ENCODE measurements around the gene RPL22. TPM values are rescaled to one million over a fixed set of nuclear protein-coding genes. Genes with fewer than 3 reads are reported as not detected.

The RPL22 gene
- polyA plus RNA-seq, 3 donors = 624 to 731 (median 653) TPM

DNA sequence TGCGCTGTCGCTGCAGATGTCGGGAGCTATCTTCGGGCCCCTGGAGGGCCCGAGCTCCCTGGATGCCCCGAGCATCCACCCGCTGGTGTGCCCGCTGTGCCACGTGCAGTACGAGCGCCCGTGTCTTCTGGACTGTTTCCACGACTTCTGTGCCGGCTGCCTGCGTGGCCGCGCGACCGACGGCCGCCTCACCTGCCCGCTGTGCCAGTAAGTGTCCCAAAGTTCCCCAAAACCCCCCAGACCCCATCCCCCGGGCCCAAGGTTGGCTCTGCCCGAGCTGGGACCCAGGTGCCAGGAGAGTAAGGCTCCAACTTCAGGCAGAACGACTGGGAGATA is 7.1 kb upstream of the RPL22 start:
- no peak for DNase-seq (ENCODE audit: low read depth in 3 of 3, low spot score in 2 of 3)

DNA sequence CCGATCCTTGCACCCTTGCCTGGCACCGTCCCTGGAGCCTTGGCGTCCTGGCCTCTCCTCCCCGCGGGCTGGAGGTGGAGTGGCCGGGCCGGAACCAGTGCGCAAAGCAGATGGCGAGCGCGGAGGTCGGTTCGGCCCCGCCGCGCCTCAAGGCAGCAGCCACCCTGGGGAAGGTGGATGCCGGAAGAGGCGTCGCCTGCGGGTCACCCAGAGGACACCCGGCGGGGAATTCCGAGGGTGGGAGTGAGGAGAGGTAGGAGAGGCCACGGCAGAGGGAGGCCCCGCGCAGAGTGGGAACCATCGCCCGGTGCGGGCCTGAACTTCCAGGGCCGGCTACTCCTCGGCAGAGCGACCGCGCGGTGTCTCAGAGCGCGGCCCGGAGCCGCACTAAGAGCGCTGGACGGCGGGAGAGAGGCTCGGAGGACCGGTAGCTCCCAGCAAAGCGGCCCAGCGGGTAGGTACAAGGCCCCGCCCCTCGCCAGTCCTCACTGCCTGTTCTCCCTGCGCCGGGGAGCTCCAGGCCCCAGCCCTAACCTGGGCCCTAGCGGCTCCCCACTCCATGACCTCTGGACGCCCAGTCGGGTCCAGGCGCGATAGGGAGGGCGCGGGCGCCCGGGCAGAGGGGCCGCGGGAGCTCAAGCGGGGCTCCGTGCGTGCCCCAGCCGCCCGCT is 6.6 kb upstream of the RPL22 start, which contains the start of gene RNF207:
Gene RNF207 (plus strand): TSS at position 271 of the 671 bp plus-strand sequence. CDS start 417 bp downstream, outside the sequence.
- no peak for DNase-seq (ENCODE audit: low read depth in 3 of 3, low spot score in 2 of 3)

- no peak for DNase-seq (ENCODE audit: low read depth in 3 of 3, low spot score in 2 of 3)
These were observed 2.9 kb upstream of the RPL22 start for GRCh38 chr1:6202256-6202655.

DNA sequence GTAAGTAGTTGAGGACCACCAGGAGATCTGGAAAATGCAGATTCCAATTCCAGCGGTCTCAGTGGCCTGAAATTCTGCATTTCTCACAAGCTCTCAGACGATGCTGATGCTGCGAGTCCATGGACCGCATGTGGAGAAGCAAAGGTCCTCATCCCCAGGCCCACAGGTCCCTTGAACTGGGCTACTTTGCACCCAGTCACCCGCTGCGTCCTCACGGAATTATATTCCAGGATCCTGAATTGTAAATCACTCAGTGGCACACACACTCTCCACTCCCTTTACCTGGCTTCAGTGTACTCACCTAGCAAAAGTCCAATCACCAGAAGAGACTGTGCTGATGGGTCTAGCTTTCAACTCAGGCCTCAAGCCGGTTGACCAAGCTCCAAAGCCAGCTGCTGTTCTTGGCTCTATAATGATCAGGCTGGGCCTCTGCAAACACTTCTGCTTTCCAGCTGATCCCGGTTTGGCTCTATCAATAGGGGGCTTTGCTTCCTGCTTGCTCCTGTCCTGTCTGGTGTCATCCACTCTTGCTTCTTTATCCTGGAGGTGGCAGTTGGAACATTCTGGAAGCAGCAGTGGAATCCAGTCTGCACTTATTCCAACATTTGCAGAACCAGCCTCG is 904 bp upstream of the RPL22 start:
- no peak for DNase-seq (ENCODE audit: low read depth in 3 of 3, low spot score in 2 of 3)

GRCh38 chr1:6198646-6199297 is 623 bp downstream of the RPL22 start:
- no peak for DNase-seq (ENCODE audit: low read depth in 3 of 3, low spot score in 2 of 3)

DNA sequence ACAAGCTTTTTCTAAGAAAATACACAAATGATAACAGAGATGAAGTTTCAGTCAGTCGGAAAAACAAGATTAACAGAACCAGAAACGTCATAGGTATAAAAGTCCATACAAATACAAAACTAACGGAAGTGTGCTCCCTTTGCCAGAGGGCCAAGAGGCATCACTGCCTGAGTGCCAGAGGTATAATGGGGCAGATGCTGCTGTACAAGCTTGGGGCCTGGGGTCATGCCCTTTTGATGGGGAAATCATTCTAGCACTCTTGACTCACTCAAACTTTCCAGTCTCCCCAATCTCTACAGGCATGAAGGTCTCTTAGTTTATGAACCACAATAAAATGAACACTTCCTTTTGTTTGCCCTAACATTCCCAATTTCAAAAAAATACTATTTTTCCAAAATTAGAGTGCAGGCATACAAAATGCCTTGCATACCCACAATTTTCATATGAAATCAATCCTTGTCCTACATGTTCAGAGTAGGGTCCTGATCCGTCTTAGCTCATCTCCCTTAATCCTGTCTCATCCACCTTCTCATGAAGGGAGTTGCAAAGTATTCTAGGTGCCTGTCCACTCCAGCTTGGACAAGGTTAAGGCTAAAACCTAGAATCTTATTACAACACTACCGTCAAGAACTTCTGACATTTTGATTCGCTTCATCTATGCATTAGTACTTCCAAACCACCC is 1.5 kb downstream of the RPL22 start:
- DNase-seq (ENCODE audit: low read depth in 3 of 3, low spot score in 2 of 3) = no peak

GRCh38 chr1:6191968-6192367 is 7.4 kb downstream of the RPL22 start:
- no peak for DNase-seq (ENCODE audit: low read depth in 3 of 3, low spot score in 2 of 3)

DNA sequence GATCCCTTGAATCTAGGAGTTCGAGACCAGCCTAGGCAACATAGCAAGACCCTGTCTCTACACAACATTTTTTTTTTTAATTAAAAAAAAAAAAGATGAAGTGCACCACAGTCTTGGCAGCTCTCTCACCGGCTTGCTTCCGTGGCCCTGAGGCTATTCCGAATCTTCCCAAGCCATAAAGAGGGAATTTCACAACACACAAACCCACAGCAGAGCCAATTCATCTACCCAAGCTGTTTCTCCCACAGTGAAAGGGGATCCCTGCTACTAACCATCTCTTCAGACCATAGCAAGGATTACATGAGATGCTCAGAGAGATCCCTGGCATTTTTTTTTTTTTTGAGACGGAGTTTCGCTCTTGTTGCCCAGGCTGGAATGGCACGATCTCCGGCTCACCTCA is 10.9 kb downstream of the RPL22 start:
- no peak for DNase-seq (ENCODE audit: low read depth in 3 of 3, low spot score in 2 of 3)

DNA sequence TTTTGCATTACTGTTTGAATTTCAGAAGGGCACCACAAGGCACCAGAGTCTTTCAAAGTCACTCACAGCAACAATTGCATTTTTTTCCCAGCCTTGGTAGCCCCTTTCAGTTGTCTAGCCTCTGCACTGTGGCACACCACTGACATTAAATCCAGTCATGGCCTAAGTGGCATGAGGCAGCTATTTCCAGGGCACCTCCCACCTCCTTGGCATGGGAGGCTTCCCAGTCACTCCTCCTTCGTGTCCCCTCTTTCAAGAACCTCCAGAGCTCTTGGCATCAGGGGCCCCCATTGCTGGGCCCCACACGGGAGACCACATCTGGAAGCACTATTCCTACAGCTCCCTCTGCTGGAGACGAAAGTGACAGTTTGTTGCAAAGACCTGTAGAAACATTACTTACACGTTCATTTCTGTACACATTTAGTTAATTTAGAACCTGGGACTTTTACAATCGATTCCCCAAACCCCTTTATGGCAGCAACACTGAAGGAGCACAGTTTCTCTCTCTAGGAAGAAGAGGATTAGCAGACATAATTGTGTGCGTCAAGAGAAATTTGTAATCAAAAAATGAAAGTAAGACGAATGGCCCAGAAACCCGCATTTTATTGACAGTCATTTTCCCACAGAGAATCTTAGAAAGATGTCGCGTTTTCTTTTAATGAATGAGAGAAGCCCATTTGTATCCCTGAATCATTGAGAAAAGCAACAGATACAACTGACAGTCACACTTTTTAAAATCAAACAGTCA is 13.6 kb downstream of the RPL22 start:
- DNase-seq (ENCODE audit: low read depth in 3 of 3, low spot score in 2 of 3) = no peak

DNA sequence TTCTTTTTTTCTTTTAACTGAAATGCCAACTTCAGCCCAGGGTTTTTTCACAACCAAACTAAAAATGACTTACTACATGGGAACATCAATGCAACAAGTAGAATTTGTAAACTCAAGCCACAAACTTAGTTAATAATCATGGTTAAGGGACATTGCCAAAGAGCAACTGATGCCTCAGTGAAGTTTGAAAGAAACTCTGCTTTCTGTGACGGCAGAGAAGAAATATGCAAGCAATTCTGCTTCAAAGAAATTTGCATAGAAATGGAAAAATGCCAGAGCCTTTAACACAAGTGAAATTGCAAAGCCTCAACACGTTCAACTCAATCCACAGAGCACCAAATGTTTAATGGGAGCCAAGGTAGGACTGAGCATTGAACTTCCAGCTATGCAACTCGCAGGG is 14.2 kb downstream of the RPL22 start:
- no peak for DNase-seq (ENCODE audit: low read depth in 3 of 3, low spot score in 2 of 3)

DNA sequence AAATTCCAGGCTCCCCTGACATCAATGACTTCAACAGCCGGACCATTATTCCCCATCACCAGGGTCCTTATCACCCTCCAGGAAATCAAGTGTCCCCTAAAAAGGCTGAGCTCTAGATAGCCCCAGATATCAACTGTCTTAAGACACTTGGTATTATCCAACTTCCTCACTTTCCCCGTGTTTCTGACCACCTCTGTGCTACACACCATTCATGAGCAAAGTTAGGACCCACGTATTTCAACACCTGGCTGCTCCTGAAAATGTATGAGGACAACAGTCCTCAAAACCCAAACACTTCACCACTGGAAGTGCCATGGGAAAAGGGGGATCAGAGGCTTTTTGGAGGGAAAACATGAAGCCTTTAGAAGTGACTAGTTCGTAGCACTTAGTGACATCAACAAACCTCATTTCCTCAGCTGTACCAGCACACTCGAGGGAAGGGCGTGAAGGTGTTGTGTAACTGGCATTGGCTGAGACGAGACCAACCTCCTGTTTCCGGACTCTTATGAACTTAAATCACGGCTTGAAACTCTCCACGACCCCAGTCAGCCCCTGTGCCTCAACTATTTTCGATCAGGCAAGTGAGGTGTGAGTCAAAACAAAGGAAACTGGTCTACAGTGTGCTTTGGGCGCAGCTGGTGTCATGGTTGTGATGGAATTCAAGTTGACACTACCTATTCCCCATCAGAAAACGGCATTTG is 15.2 kb downstream of the RPL22 start:
- DNase-seq (ENCODE audit: low read depth in 3 of 3, low spot score in 2 of 3) = no peak

- DNase-seq (ENCODE audit: low read depth in 3 of 3, low spot score in 2 of 3) = no peak
These were observed 15.8 kb downstream of the RPL22 start for GRCh38 chr1:6183520-6183989.

DNA sequence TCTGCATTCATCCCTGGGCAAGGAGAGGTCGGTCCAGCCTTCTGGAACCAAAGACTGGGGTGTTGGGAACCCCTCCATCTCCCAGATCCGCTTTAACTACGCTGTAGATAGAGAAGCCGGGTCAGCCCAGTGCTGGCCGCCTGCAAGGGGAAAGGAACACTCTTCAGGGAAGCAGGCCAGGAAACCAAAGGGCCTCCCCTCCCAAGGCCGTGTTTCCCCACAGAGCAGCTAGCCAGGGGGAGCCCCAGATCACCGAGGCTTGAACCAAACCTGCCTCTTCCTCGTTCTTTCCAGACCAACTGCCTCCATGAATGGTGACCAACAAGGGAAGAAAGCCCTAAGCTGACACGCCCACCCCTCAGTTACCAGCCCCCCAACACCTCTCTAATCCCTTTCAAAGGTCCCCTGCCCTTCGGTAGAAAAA is 18.0 kb downstream of the RPL22 start:
- no peak for DNase-seq (ENCODE audit: low read depth in 3 of 3, low spot score in 2 of 3)

DNA sequence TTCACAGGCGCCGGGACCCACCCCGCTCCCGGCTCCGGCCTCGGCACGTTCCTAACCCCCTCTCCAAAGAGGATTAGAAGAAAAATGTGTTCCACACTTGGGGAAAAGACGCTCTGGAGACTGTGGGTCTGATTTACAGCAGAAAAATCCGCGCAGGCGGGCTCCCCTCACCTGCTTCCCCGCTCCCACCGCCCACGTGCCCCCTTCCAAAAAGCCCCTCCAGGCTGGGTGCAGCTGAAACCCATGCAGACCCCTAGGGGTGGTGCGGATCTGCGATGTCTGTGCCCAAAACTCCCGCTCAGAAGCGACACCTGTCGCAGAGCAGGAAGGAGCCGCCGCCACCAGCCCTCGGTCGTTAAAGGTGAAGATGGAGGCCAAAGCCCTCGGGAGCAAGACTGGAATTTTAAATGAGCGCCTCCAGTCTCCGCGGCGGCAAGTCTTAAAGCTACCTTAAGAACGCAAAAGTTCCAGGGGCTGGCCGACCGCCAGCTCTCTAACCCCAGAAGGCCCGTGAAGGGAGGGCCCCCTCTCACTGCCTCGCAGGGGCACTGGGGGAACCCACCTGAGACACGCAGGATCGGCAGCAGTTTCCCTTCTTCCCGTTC is 18.6 kb downstream of the RPL22 start:
- DNase-seq (ENCODE audit: low read depth in 3 of 3, low spot score in 2 of 3) = no peak

DNA sequence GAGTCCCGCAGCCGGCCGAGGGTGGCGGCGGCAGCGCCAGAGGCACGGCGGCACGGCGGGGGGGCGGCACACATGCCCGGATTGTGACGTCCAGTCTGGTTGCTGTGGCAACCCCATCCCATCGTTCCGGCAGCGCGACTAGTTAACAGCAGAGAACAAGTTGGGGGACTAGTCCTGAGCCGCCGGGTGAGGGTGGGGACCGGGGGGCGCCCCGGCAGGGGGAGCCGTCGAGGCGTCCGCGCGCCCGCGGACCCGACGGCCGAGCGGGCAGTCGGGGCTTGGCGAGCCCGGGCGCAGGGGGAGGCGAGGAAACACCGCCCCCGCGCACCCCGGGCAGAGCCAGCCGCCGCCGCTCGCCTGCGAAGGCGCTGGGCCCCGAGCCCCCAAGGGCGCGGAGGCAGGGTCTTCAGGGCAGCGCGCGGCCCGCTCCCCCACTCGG is 19.1 kb downstream of the RPL22 start, which contains the start of gene CHD5:
Gene CHD5 (minus strand): TSS at position 54 of the 439 bp plus-strand sequence. CDS start 298 bp downstream, outside the sequence.
- DNase-seq (ENCODE audit: low read depth in 3 of 3, low spot score in 2 of 3) = no peak

GRCh38 chr1:6179564-6180175 is 19.7 kb downstream of the RPL22 start:
- DNase-seq (ENCODE audit: low read depth in 3 of 3, low spot score in 2 of 3) = no peak

GRCh38 chr1:6178751-6179563 is 20.4 kb downstream of the RPL22 start:
- no peak for DNase-seq (ENCODE audit: low read depth in 3 of 3, low spot score in 2 of 3)

DNA sequence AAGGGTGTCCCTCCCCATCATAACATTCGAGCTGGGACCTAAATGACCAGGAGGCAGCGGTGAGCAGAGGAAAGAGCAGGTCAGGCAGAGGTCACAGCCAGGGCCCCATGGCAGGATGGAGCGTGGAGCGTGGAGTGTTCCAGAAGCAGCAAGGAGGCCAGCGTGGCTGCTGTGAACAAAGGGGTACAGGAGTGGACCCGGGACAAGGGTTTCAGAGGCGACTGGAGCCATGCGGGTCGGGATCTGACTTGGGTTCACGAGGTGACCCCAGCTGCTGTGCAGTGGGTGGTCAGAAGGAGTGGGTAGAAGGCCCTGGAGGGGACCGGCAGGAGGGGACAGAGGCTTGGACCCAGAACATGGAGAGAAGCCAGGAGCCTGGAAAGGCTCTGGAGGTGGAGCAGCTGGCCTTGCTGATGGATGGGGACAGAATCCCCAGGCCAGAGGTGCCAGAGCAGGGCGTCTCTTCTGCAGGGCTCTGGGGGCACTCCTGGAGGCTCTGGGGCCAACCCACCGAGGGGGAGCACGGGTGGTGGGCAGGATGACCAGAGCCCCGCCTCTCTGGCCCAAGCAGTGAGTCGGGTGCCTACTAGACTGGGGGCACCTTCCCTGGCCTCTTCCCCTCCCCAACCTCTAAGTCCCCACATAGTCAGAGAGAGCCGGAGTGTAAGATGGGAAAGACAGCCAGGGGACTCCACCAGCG is 21.6 kb downstream of the RPL22 start:
- no peak for DNase-seq (ENCODE audit: low read depth in 3 of 3, low spot score in 2 of 3)

Measured in right renal cortex interstitium (tissue), 3 donors.